ENCODE results near the gene PDE3B. TPM values are rescaled to one million over a fixed set of nuclear protein-coding genes. Genes with fewer than 3 reads are reported as not detected.

Gene PDE3B
- total RNA-seq, 3 donors from 2014 or later: 14.1 to 177 (median 17.3) TPM

- H3K4me1 ChIP-seq: no peaks in the 10 kb centered on the region
- DNase-seq (ENCODE audit: low spot score in 2 of 2): no peak
- TF ChIP-seq CTCF (IDR thresholded peaks at IDR 0.05) (no peak), POLR2A (IDR thresholded peaks at IDR 0.05) (no peak), POLR2AphosphoS5 (IDR thresholded peaks at IDR 0.05) (no peak)
- intact Hi-C loops (cut with DNase I; ENCODE audit: low total_unique reads): no loop called here
- no peak overlapping the region for H3K4me3 ChIP-seq
- no peaks in the 10 kb centered on the region for H3K36me3 ChIP-seq
- H3K9me3 ChIP-seq: peaks cover 0 to 6% of the 10 kb centered on the region in 2 donors
- H3K27me3 ChIP-seq: no peaks in the 10 kb centered on the region
- H3K27ac ChIP-seq: no peak overlapping the region
These were observed 55.2 kb downstream of the PDE3B start for GRCh38 chr11:14698771-14699170.

DNA sequence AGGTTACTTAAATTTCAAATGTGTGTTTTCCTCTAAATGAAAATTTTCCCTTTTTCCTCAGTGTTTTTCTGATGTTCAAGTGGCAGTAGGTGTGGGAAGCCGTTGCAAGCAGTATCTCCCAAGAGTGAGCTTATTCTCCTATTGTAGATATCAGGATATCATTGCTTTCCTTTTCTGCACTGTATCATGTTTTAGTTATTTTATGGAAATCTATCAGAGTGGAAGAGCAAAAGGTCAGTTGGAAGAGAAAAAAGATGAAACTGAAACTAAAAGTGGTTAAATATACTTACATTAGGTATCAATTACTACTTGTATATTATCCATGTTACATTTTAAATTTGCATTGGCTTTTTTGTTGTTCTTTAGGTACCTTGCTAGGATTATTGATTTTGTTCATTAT is 57.0 kb downstream of the PDE3B start:
- TF ChIP-seq POLR2A (IDR thresholded peaks at IDR 0.05): no peak
- TF ChIP-seq CTCF (IDR thresholded peaks at IDR 0.05): no peak
- TF ChIP-seq POLR2AphosphoS5 (IDR thresholded peaks at IDR 0.05): no peak
- no peak for DNase-seq (ENCODE audit: low spot score in 2 of 2)
- no peaks in the 10 kb centered on the region for H3K4me1 ChIP-seq
- H3K36me3 ChIP-seq: no peaks in the 10 kb centered on the region
- H3K27me3 ChIP-seq: no peaks in the 10 kb centered on the region
- intact Hi-C loops (cut with DNase I; ENCODE audit: low total_unique reads): no loop called here
- H3K9me3 ChIP-seq: peaks cover 0 to 4% of the 10 kb centered on the region in 2 donors
- no peak overlapping the region for H3K4me3 ChIP-seq
- H3K27ac ChIP-seq: no peak overlapping the region

- Histone ChIP-seq H3K27ac (no peak overlapping the region), H3K4me3 (no peak overlapping the region), H3K27me3 (no peaks in the 10 kb centered on the region), H3K36me3 (no peaks in the 10 kb centered on the region), H3K4me1 (no peaks in the 10 kb centered on the region), H3K9me3 (no peaks in the 10 kb centered on the region)
- intact Hi-C loops (cut with DNase I; ENCODE audit: low total_unique reads): no loop called here
- TF ChIP-seq POLR2AphosphoS5 (IDR thresholded peaks at IDR 0.05) (no peak), CTCF (IDR thresholded peaks at IDR 0.05) (no peak), POLR2A (IDR thresholded peaks at IDR 0.05) (no peak)
- no peak for DNase-seq (ENCODE audit: low spot score in 2 of 2)
These were observed 59.2 kb downstream of the PDE3B start for GRCh38 chr11:14702760-14703159.

DNA sequence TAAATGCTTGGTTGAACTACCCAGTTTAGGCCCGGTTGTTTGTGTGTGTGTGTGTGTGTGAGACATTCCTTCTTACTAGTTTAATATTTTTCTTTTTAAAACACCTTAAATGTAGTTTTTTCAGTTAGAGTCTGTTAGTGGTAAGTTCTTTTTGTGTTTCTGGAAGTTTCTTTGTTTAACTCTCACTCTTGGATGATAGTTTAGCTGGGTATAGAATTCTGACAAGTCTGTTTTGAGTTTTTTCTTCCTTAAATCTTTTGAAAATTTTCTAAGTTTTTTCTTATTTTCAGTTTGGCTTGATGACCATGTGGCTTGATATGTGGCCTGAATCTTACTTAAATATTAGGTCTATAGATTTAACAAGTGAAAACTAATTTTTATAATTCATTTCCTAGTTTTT is 60.1 kb downstream of the PDE3B start:
- Histone ChIP-seq H3K27ac (no peak overlapping the region), H3K36me3 (no peaks in the 10 kb centered on the region), H3K27me3 (no peaks in the 10 kb centered on the region), H3K9me3 (no peaks in the 10 kb centered on the region), H3K4me1 (no peaks in the 10 kb centered on the region), H3K4me3 (no peak overlapping the region)
- DNase-seq (ENCODE audit: low spot score in 2 of 2): no peak
- no peak for TF ChIP-seq CTCF (IDR thresholded peaks at IDR 0.05)
- TF ChIP-seq POLR2AphosphoS5 (IDR thresholded peaks at IDR 0.05): no peak
- no peak for TF ChIP-seq POLR2A (IDR thresholded peaks at IDR 0.05)
- intact Hi-C loops (cut with DNase I; ENCODE audit: low total_unique reads): no loop called here

DNA sequence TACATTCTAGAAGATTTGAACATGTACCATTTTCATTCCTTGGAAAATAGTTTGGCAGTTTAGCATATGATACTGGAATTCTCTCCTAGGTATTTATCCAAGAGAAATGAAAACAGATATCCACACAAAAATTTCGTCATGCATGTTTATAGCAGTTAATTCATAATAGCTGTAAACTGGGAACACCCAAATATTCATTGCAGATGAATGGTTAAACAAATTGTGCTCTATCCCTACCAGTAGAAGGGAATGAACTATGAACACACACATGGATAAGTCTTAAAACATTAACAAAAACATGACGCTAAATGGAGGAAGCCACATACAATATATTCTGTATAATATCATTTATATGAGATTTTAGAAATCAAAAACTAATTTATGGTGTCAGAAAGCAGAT is 61.5 kb downstream of the PDE3B start:
- no peak overlapping the region for H3K4me3 ChIP-seq
- TF ChIP-seq POLR2AphosphoS5 (IDR thresholded peaks at IDR 0.05): no peak
- TF ChIP-seq POLR2A (IDR thresholded peaks at IDR 0.05): no peak
- TF ChIP-seq CTCF (IDR thresholded peaks at IDR 0.05): no peak
- H3K27ac ChIP-seq: no peak overlapping the region
- intact Hi-C loops (cut with DNase I; ENCODE audit: low total_unique reads): no loop called here
- H3K27me3 ChIP-seq: no peaks in the 10 kb centered on the region
- DNase-seq (ENCODE audit: low spot score in 2 of 2): no peak
- no peaks in the 10 kb centered on the region for H3K4me1 ChIP-seq
- H3K36me3 ChIP-seq: no peaks in the 10 kb centered on the region
- no peaks in the 10 kb centered on the region for H3K9me3 ChIP-seq

Data from breast epithelium (tissue), 4 donors.